ENCODE measurements around the gene BTBD16. TPM values are rescaled to one million over a fixed set of nuclear protein-coding genes. Genes with fewer than 3 reads are reported as not detected.

The BTBD16 gene
- total RNA-seq, 1 donor: not detected

DNA sequence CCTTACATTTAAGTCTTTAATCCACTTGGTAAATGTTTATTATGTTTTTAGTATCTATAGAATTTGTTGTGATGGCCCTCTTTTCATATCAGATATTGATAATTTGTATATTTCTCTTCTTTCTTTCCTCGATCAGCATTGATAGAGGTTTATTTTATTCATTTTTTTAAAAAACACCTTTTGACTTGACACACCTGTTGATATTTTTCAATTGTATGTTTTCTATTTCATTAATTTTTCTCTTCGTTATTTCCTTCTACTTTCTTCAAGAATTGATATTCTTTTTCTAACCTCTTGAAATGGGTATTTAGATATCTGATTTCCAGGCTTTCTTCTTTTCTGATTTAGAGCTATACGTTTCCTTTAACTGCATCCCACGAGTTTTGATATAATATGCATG is 50.9 kb downstream of the BTBD16 start:
- no peak for DNase-seq (ENCODE audit: insufficient read length, low spot score, missing footprints)
- H3K9me3 ChIP-seq (ENCODE audit: low read depth, low read length): no peaks in the 10 kb centered on the region
- no peak overlapping the region for H2AFZ ChIP-seq (ENCODE audit: low read length)
- no peak overlapping the region for H3K4me3 ChIP-seq (ENCODE audit: insufficient read depth, low read length)
- H3K4me2 ChIP-seq (ENCODE audit: insufficient read depth, low read length): no peak overlapping the region
- H3K4me1 ChIP-seq (ENCODE audit: insufficient read depth, low read length): peaks cover 10% of the 10 kb centered on the region
- no peaks in the 10 kb centered on the region for H3K27me3 ChIP-seq (ENCODE audit: insufficient read depth, low read length)
- TF ChIP-seq, protein P1, sequence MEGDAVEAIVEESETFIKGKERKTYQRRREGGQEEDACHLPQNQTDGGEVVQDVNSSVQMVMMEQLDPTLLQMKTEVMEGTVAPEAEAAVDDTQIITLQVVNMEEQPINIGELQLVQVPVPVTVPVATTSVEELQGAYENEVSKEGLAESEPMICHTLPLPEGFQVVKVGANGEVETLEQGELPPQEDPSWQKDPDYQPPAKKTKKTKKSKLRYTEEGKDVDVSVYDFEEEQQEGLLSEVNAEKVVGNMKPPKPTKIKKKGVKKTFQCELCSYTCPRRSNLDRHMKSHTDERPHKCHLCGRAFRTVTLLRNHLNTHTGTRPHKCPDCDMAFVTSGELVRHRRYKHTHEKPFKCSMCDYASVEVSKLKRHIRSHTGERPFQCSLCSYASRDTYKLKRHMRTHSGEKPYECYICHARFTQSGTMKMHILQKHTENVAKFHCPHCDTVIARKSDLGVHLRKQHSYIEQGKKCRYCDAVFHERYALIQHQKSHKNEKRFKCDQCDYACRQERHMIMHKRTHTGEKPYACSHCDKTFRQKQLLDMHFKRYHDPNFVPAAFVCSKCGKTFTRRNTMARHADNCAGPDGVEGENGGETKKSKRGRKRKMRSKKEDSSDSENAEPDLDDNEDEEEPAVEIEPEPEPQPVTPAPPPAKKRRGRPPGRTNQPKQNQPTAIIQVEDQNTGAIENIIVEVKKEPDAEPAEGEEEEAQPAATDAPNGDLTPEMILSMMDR (IDR thresholded peaks at IDR 0.05; ENCODE audit: extremely low read depth, low read depth, low read length): no peak
- H3K79me2 ChIP-seq (ENCODE audit: insufficient read depth, low read length): no peaks in the 10 kb centered on the region
- H4K20me1 ChIP-seq (ENCODE audit: insufficient read depth, low read length): no peaks in the 10 kb centered on the region
- H3K36me3 ChIP-seq (ENCODE audit: insufficient read depth, low read length): no peaks in the 10 kb centered on the region
- no peak overlapping the region for H3K27ac ChIP-seq (ENCODE audit: low read depth, low read length)

DNA sequence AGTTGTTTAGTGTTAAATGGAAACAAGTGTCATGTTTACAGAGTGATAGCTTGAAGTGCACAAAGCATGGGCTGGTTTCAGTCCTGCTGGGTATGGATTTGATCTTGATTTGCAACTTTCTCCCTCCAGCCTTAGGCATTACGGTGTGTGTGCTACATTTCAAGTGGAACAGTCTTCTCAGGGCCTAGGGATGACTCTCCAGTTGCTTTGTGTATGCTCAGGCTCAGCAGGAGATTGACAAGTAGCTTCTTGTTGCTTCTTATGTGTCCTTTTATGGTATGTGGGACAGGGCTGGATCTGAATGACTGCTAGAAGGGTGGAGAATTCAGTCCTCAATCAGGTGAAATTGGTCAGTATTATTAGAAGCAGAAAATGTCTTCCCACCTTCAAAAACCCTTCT is 52.1 kb downstream of the BTBD16 start:
- TF ChIP-seq, protein P1 (IDR thresholded peaks at IDR 0.05; ENCODE audit: extremely low read depth, low read depth, low read length): no peak
- Histone ChIP-seq H3K4me3 (ENCODE audit: insufficient read depth, low read length) (no peak overlapping the region), H4K20me1 (ENCODE audit: insufficient read depth, low read length) (no peaks in the 10 kb centered on the region), H3K4me1 (ENCODE audit: insufficient read depth, low read length) (peaks cover 10% of the 10 kb centered on the region), H3K4me2 (ENCODE audit: insufficient read depth, low read length) (no peak overlapping the region), H3K27me3 (ENCODE audit: insufficient read depth, low read length) (no peaks in the 10 kb centered on the region), H3K27ac (ENCODE audit: low read depth, low read length) (no peak overlapping the region), H3K36me3 (ENCODE audit: insufficient read depth, low read length) (no peaks in the 10 kb centered on the region), H2AFZ (ENCODE audit: low read length) (no peak overlapping the region), H3K79me2 (ENCODE audit: insufficient read depth, low read length) (no peaks in the 10 kb centered on the region), H3K9me3 (ENCODE audit: low read depth, low read length) (no peaks in the 10 kb centered on the region)
- no peak for DNase-seq (ENCODE audit: insufficient read length, low spot score, missing footprints)

DNA sequence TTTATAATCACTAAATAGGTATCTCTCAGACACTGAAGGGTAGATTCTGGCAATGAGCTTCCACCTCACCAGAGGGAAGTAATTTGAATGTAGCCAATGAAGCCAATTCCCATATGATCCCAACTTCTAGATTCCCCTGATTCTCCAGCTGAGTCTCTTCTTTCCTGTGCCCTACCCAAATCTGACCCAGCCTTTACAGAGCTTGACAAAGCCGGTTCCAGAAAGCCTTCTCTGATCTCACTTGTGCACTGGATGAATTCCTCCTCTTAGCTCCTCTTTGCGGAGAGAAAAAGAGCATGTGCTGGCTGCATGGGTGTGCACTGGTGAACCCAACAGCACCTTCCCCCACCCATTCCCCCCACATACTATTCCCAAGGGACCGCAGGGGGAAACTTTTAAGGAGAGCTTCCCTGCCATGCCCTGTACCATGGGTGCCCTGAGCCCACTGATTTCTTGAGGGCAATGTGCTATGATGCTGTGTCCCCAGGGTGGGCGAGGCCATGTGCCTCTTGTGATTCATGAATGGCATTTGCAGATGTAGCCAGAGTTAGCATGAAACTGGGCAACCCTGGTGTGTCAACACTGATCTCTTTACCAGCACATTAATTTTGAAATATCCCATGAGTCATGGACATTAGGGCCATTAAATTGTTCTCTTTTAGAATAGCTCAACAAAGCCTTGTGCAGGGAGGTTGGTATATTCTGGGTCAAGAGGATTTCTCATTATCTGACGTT is 53.0 kb downstream of the BTBD16 start:
- Histone ChIP-seq H4K20me1 (ENCODE audit: insufficient read depth, low read length) (no peaks in the 10 kb centered on the region), H3K4me1 (ENCODE audit: insufficient read depth, low read length) (peaks cover 10% of the 10 kb centered on the region), H2AFZ (ENCODE audit: low read length) (peak overlapping the region; percentile 8), H3K79me2 (ENCODE audit: insufficient read depth, low read length) (no peaks in the 10 kb centered on the region), H3K27ac (ENCODE audit: low read depth, low read length) (peak overlapping the region; percentile 20), H3K4me3 (ENCODE audit: insufficient read depth, low read length) (no peak overlapping the region), H3K9me3 (ENCODE audit: low read depth, low read length) (no peaks in the 10 kb centered on the region), H3K36me3 (ENCODE audit: insufficient read depth, low read length) (no peaks in the 10 kb centered on the region), H3K4me2 (ENCODE audit: insufficient read depth, low read length) (no peak overlapping the region), H3K27me3 (ENCODE audit: insufficient read depth, low read length) (peaks cover 4% of the 10 kb centered on the region)
- TF ChIP-seq, protein P1 (IDR thresholded peaks at IDR 0.05; ENCODE audit: extremely low read depth, low read depth, low read length): no peak
- DNase-seq (ENCODE audit: insufficient read length, low spot score, missing footprints): peak; percentile 86

DNA sequence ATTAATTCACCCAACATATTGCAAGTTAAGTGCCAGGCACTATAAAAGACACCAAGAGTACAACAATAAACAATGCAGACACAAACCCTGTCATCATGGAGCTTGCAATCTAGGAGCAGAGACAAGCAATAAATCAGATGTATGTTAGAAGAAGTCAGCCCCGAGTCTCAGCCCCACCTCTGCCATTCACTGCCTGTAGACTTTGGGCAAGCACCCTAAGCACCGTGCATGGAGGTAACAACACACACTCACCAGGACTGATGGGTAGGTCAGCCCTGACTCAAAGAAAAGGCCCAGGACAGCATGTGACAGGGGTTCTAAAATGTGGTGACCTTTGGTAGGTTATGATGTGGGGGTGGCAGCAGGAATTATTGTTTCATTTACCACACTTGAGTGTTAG is 54.1 kb downstream of the BTBD16 start:
- H3K4me3 ChIP-seq (ENCODE audit: insufficient read depth, low read length): no peak overlapping the region
- DNase-seq (ENCODE audit: insufficient read length, low spot score, missing footprints): no peak
- peaks cover 10% of the 10 kb centered on the region for H3K4me1 ChIP-seq (ENCODE audit: insufficient read depth, low read length)
- peaks cover 9% of the 10 kb centered on the region for H3K27me3 ChIP-seq (ENCODE audit: insufficient read depth, low read length)
- H3K79me2 ChIP-seq (ENCODE audit: insufficient read depth, low read length): no peaks in the 10 kb centered on the region
- H3K4me2 ChIP-seq (ENCODE audit: insufficient read depth, low read length): no peak overlapping the region
- H3K27ac ChIP-seq (ENCODE audit: low read depth, low read length): no peak overlapping the region
- H4K20me1 ChIP-seq (ENCODE audit: insufficient read depth, low read length): no peaks in the 10 kb centered on the region
- H3K9me3 ChIP-seq (ENCODE audit: low read depth, low read length): no peaks in the 10 kb centered on the region
- no peaks in the 10 kb centered on the region for H3K36me3 ChIP-seq (ENCODE audit: insufficient read depth, low read length)
- no peak overlapping the region for H2AFZ ChIP-seq (ENCODE audit: low read length)
- TF ChIP-seq, protein P1 (IDR thresholded peaks at IDR 0.05; ENCODE audit: extremely low read depth, low read depth, low read length): no peak
